WTC11 (cell line): Measurements from ENCODE around the gene RPS6KL1. TPM values are rescaled to one million over a fixed set of nuclear protein-coding genes. Genes with fewer than 3 reads are reported as not detected.
A peak's percentile ranks its signal among the peaks of the same experiment; 100 is the strongest.

Experiments
- ATAC-seq: fragments of 200-7000 bp; cut with Tn5 transposase; 2 replicates; pipeline ENCODE4 v1.10.0; 2021; ENCODE audit warnings: mild to moderate bottlenecking, moderate library complexity
- CTCF ChIA-PET: fragments of 300-600 bp; sonication (Branson Sonifier 250); formaldehyde crosslinking; loops from one replicate; lab custom pipeline; 2021; ENCODE audit warnings: antibody characterized with exemption; lab: Charles Lee
- POLR2A ChIA-PET: fragments of 350-600 bp; sonication (Branson Sonifier 250); formaldehyde crosslinking; loops from one replicate; lab custom pipeline; 2021; ENCODE audit warnings: antibody characterized with exemption; lab: Charles Lee
- DNase-seq: peaks from one replicate; pipeline ENCODE4 v3.0.0; 2021; ENCODE audit warnings: low spot score
- H3K27ac Mint-ChIP-seq: 2 replicates; pipeline ENCODE4 v1.8.0; 2021; ENCODE audit warnings: mixed read lengths
- H3K27me3 Mint-ChIP-seq: 2 replicates; pipeline ENCODE4 v1.8.0; 2021; ENCODE audit warnings: low read depth, mild to moderate bottlenecking, moderate library complexity, mixed read lengths
- H3K36me3 Mint-ChIP-seq: 2 replicates; pipeline ENCODE4 v1.8.0; 2021; ENCODE audit warnings: mixed read lengths
- H3K4me1 Mint-ChIP-seq: 2 replicates; pipeline ENCODE4 v1.8.0; 2022; ENCODE audit warnings: mixed read lengths
- H3K4me3 Mint-ChIP-seq: 2 replicates; pipeline ENCODE4 v1.8.0; 2021; ENCODE audit warnings: mild to moderate bottlenecking, moderate library complexity, mixed read lengths
- H3K9me3 Mint-ChIP-seq: 2 replicates; pipeline ENCODE4 v1.8.0; 2021; ENCODE audit warnings: mixed read lengths
- ELF4 ChIP-seq: sonication (generic); formaldehyde crosslinking; IDR thresholded peaks from 2 replicates; pipeline ENCODE4 v1.8.1; 2022; ENCODE audit warnings: low read depth, mild to moderate bottlenecking, moderate library complexity, missing genetic modification reagents
- FOXJ3 ChIP-seq: sonication (generic); formaldehyde crosslinking; IDR thresholded peaks from 2 replicates; pipeline ENCODE4 v1.9.0; 2021; ENCODE audit warnings: missing genetic modification reagents, mild to moderate bottlenecking, borderline replicate concordance
- GRHL2 ChIP-seq: fragments of 250-450 bp; sonication (Bioruptor Pico); IDR thresholded peaks from 2 replicates; pipeline ENCODE4 v1.8.0; 2022; ENCODE audit warnings: mild to moderate bottlenecking, moderate library complexity; ENCODE audit not compliant: insufficient replicate concordance, severe bottlenecking
- GTF2I ChIP-seq: fragments of 250-450 bp; sonication (Bioruptor Pico); conservative IDR thresholded peaks from 2 replicates; pipeline ENCODE4 v1.4.0; 2021; ENCODE audit warnings: mild to moderate bottlenecking
- NFATC4 ChIP-seq: fragments of 250-450 bp; sonication (Bioruptor Pico); IDR thresholded peaks from 2 replicates; pipeline ENCODE4 v1.9.0; 2021; ENCODE audit warnings: mild to moderate bottlenecking
- NFYB ChIP-seq: sonication (generic); formaldehyde crosslinking; conservative IDR thresholded peaks from 2 replicates; pipeline ENCODE4 v1.8.0; 2022; ENCODE audit warnings: low read depth, missing genetic modification reagents
- NR2C2 ChIP-seq: sonication (generic); formaldehyde crosslinking; IDR thresholded peaks from 2 replicates; pipeline ENCODE4 v1.8.0; 2022; ENCODE audit warnings: mild to moderate bottlenecking, missing genetic modification reagents
- TEAD1 ChIP-seq: sonication (generic); formaldehyde crosslinking; IDR thresholded peaks from 2 replicates; pipeline ENCODE4 v1.8.0; 2022; ENCODE audit warnings: mild to moderate bottlenecking, missing genetic modification reagents
- ZNF121 ChIP-seq: sonication (generic); formaldehyde crosslinking; IDR thresholded peaks from 2 replicates; pipeline ENCODE4 v1.8.0; 2023; ENCODE audit warnings: missing genetic modification reagents
- ZNF219 ChIP-seq: sonication (generic); formaldehyde crosslinking; IDR thresholded peaks from 2 replicates; pipeline ENCODE4 v1.8.0; 2023; ENCODE audit warnings: missing genetic modification reagents, mild to moderate bottlenecking, borderline replicate concordance
- ZNF317 ChIP-seq: sonication (generic); formaldehyde crosslinking; IDR thresholded peaks from 2 replicates; pipeline ENCODE4 v1.8.1; 2023; ENCODE audit warnings: low read depth, mild to moderate bottlenecking, moderate library complexity, missing genetic modification reagents, borderline replicate concordance
- total RNA-seq: library from RNA; stranded (reverse); gene quantifications from 3 replicates; pipeline ENCODE4 v1.2.3, GENCODE V29; 2021
- TF ChIP-seq, protein P1 (sequence below): sonication (generic); formaldehyde crosslinking; IDR thresholded peaks from 2 replicates; pipeline ENCODE4 v1.8.0; 2023; ENCODE audit warnings: missing genetic modification reagents, mild to moderate bottlenecking, borderline replicate concordance
- TF ChIP-seq, protein P2 (sequence below): sonication (generic); formaldehyde crosslinking; IDR thresholded peaks from 2 replicates; pipeline ENCODE4 v1.8.1; 2022; ENCODE audit warnings: low read depth, mild to moderate bottlenecking, moderate library complexity, missing genetic modification reagents, borderline replicate concordance
- TF ChIP-seq, protein P3 (sequence below): fragments of 250-450 bp; sonication (Bioruptor Pico); IDR thresholded peaks from 2 replicates; pipeline ENCODE4 v1.9.0; 2021; ENCODE audit warnings: moderate library complexity, mild to moderate bottlenecking, inconsistent platforms, borderline replicate concordance
- TF ChIP-seq, protein P4 (sequence below): sonication (generic); formaldehyde crosslinking; IDR thresholded peaks from 2 replicates; pipeline ENCODE4 v1.8.0; 2023; ENCODE audit warnings: mild to moderate bottlenecking, missing genetic modification reagents

Gene RPS6KL1
- total RNA-seq, 1 experiment from 2014 or later = 10.6 TPM

DNA sequence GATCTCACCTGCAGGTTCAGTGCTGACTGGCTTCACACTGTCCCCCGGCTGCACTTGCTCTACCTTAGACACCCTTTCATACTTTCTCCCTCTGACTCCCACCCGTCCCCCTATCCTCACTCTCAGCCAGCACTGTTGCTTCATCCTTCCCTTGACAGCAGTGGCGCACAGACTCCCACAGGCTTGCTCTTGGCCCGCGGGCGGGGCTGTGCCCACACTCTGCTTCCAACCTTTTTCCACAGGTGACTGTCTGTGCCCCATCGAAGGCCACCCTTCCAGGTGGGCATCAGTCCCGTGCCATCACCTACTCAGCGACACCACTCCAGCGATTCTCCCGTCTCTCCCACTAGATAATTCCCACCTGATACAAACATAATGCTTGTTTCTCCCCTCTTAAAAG is 1.0 kb upstream of the RPS6KL1 start:
- CTCF ChIA-PET = interaction anchor here (0.9 to 4.8 kb wide), 6 partner anchors 18 to 165 kb away, joined by 3 to 62 read pairs (median 6); partner anchors contain the start of gene PGF
- H3K27ac Mint-ChIP-seq = no peak overlapping the region
- ATAC-seq = no peak
- H3K9me3 Mint-ChIP-seq = no peaks in the 10 kb centered on the region
- POLR2A ChIA-PET = no interaction called here
- peaks cover 3% of the 10 kb centered on the region; the same call in 1 of the 2 replicates for H3K27me3 Mint-ChIP-seq
- no peak for DNase-seq
- H3K4me1 Mint-ChIP-seq = 0 out of 2 replicates have a peak, but pooled peaks cover 3% of the 10 kb centered on the region
- TF ChIP-seq ELF4 (CRISPR knock-in tag) = no peak
- TF ChIP-seq ZNF121 (CRISPR knock-in tag) = no peak
- TF ChIP-seq FOXJ3 (CRISPR knock-in tag) = no peak
- TF ChIP-seq, protein P1, sequence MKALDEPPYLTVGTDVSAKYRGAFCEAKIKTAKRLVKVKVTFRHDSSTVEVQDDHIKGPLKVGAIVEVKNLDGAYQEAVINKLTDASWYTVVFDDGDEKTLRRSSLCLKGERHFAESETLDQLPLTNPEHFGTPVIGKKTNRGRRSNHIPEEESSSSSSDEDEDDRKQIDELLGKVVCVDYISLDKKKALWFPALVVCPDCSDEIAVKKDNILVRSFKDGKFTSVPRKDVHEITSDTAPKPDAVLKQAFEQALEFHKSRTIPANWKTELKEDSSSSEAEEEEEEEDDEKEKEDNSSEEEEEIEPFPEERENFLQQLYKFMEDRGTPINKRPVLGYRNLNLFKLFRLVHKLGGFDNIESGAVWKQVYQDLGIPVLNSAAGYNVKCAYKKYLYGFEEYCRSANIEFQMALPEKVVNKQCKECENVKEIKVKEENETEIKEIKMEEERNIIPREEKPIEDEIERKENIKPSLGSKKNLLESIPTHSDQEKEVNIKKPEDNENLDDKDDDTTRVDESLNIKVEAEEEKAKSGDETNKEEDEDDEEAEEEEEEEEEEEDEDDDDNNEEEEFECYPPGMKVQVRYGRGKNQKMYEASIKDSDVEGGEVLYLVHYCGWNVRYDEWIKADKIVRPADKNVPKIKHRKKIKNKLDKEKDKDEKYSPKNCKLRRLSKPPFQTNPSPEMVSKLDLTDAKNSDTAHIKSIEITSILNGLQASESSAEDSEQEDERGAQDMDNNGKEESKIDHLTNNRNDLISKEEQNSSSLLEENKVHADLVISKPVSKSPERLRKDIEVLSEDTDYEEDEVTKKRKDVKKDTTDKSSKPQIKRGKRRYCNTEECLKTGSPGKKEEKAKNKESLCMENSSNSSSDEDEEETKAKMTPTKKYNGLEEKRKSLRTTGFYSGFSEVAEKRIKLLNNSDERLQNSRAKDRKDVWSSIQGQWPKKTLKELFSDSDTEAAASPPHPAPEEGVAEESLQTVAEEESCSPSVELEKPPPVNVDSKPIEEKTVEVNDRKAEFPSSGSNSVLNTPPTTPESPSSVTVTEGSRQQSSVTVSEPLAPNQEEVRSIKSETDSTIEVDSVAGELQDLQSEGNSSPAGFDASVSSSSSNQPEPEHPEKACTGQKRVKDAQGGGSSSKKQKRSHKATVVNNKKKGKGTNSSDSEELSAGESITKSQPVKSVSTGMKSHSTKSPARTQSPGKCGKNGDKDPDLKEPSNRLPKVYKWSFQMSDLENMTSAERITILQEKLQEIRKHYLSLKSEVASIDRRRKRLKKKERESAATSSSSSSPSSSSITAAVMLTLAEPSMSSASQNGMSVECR (CRISPR knock-in tag) = no peak
- no peak for TF ChIP-seq TEAD1 (CRISPR knock-in tag)
- no peak for TF ChIP-seq NR2C2 (CRISPR knock-in tag)
- H3K36me3 Mint-ChIP-seq = no peaks in the 10 kb centered on the region
- H3K4me3 Mint-ChIP-seq = no peak overlapping the region

DNA sequence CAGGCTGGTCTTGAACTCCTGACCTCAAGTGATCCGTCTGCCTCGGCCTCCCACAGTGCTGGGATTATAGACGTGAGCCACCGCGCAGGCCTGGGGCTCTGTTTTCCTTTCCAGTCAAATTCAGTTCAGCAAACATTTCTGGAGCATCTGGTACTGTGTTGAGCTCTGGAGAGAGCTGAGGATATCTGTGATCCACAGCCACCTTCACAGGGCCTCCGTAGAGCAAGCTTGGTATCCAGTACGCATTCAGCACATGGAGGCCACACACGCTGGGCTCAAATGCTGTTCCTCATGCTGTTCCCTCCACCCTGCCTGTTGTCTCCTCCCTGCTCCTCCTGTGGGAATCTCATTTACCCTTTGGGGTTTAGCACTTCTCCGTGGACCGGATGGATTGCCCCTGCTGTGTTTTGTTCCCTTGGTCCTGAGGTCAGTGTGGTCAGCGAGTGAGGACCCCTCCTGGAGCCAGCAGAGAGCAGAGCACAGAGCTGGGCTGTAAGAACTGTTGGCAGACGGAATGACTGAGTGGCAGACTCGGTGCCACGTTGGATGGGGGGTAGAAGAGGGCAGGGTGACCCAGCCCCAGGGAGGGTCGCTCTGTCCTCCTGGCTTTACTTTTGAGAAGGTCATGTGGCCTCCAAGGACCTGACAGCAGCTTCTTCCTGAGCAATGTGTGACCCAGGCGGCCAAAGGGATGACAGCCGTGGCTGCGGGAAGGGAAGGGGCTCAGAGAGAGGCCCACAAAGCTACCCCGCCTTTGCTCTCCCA is 891 bp downstream of the RPS6KL1 start:
- POLR2A ChIA-PET = interaction anchor here (0.6 to 1.5 kb wide), 6 partner anchors 13 to 916 kb away, joined by 3 to 6 read pairs (median 3); partner anchors contain the start of genes PGF and ZC2HC1C
- ATAC-seq = no peak
- no peak overlapping the region for H3K27ac Mint-ChIP-seq

DNA sequence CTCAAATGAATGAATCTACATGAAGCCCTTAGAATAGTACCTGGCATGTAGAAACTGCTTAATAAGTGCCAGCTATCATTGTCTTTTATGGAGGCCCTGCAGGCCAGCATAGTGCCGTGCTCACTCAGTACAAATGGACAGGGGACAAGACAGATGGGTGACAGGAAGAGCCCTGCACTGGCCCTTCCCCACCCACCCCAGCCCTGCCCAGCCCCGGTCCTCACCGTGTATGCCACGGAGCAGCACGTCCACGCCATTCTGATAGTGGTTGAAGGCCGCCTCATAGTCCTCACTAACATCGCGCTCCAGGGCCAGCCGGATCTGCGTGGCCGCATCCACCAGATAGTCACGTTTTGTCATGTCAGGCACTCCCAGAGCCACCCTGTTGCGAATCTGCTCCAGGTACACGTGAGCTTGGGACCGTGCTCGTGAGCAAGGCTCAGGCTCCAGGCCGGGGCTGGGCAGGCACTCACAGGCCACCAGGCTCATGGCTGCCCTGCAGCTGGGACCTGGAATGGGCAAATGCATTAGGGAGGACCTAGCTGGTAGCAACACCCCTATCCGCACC is 1.9 kb downstream of the RPS6KL1 start:
- Mint-ChIP-seq H3K36me3 (no peaks in the 10 kb centered on the region), H3K4me3 (no peak overlapping the region), H3K4me1 (peaks cover 9% of the 10 kb centered on the region), H3K9me3 (no peaks in the 10 kb centered on the region), H3K27ac (no peak overlapping the region), H3K27me3 (peaks cover 3% of the 10 kb centered on the region; the same call in 1 of the 2 replicates)
- ATAC-seq = no peak
- TF ChIP-seq ZNF219 (no peak), GRHL2 (CRISPR knock-in tag) (no peak), ZNF317 (no peak), ZNF121 (CRISPR knock-in tag) (no peak), NFYB (CRISPR knock-in tag) (no peak), NFATC4 (CRISPR knock-in tag) (no peak)
- TF ChIP-seq, protein P2, sequence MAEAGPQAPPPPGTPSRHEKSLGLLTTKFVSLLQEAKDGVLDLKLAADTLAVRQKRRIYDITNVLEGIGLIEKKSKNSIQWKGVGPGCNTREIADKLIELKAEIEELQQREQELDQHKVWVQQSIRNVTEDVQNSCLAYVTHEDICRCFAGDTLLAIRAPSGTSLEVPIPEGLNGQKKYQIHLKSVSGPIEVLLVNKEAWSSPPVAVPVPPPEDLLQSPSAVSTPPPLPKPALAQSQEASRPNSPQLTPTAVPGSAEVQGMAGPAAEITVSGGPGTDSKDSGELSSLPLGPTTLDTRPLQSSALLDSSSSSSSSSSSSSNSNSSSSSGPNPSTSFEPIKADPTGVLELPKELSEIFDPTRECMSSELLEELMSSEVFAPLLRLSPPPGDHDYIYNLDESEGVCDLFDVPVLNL = no peak
- TF ChIP-seq, protein P3, sequence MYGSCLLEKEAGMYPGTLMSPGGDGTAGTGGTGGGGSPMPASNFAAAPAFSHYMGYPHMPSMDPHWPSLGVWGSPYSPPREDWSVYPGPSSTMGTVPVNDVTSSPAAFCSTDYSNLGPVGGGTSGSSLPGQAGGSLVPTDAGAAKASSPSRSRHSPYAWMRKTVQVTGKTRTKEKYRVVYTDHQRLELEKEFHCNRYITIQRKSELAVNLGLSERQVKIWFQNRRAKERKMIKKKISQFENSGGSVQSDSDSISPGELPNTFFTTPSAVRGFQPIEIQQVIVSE (CRISPR knock-in tag) = no peak
- TF ChIP-seq, protein P4, sequence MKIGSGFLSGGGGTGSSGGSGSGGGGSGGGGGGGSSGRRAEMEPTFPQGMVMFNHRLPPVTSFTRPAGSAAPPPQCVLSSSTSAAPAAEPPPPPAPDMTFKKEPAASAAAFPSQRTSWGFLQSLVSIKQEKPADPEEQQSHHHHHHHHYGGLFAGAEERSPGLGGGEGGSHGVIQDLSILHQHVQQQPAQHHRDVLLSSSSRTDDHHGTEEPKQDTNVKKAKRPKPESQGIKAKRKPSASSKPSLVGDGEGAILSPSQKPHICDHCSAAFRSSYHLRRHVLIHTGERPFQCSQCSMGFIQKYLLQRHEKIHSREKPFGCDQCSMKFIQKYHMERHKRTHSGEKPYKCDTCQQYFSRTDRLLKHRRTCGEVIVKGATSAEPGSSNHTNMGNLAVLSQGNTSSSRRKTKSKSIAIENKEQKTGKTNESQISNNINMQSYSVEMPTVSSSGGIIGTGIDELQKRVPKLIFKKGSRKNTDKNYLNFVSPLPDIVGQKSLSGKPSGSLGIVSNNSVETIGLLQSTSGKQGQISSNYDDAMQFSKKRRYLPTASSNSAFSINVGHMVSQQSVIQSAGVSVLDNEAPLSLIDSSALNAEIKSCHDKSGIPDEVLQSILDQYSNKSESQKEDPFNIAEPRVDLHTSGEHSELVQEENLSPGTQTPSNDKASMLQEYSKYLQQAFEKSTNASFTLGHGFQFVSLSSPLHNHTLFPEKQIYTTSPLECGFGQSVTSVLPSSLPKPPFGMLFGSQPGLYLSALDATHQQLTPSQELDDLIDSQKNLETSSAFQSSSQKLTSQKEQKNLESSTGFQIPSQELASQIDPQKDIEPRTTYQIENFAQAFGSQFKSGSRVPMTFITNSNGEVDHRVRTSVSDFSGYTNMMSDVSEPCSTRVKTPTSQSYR (CRISPR knock-in tag) = no peak
- ChIA-PET POLR2A (no interaction called here), CTCF (interaction anchor here (0.8 to 4.8 kb wide), 4 partner anchors 15 to 60 kb away, joined by 3 to 62 read pairs (median 32); no protein-coding TSS in a partner anchor)
- DNase-seq = no peak

More for the DNA sequence above, 891 bp downstream of the RPS6KL1 start:
- Mint-ChIP-seq H3K36me3 (no peaks in the 10 kb centered on the region), H3K27me3 (peaks cover 3% of the 10 kb centered on the region; the same call in 1 of the 2 replicates), H3K4me3 (peak overlapping the region; percentile 87), H3K4me1 (peaks cover 8% of the 10 kb centered on the region), H3K9me3 (no peaks in the 10 kb centered on the region)
- no peak for DNase-seq
- TF ChIP-seq NFYB (CRISPR knock-in tag) = no peak
- peak; percentile 54; the same call in 1 of the 2 replicates for TF ChIP-seq GTF2I (CRISPR knock-in tag)
- CTCF ChIA-PET = interaction anchor here (0.7 to 4.8 kb wide), 13 partner anchors 13 to 1387 kb away, joined by 3 to 62 read pairs (median 8); partner anchors contain the start of genes EIF2B2 and PGF
